ENCODE data around the gene RDX.
"Not testable (repeated sequence)": the region's sequence is repeated elsewhere in the genome, so short reads cannot be mapped to it uniquely, and the experiment has no call there.

RDX gene

GRCh38 chr11:110200836-110201235, 95.6 kb downstream of the RDX start:
- no peak for DNase-seq (ENCODE audit: low read depth in 2 of 2, low spot score in 1 of 2)

- DNase-seq (ENCODE audit: low read depth in 2 of 2, low spot score in 1 of 2), result no peak
These were observed 96.2 kb downstream of the RDX start for GRCh38 chr11:110200241-110200640.

GRCh38 chr11:110199184-110199981, 97.0 kb downstream of the RDX start:
- no peak for DNase-seq (ENCODE audit: low read depth in 2 of 2, low spot score in 1 of 2)

DNA sequence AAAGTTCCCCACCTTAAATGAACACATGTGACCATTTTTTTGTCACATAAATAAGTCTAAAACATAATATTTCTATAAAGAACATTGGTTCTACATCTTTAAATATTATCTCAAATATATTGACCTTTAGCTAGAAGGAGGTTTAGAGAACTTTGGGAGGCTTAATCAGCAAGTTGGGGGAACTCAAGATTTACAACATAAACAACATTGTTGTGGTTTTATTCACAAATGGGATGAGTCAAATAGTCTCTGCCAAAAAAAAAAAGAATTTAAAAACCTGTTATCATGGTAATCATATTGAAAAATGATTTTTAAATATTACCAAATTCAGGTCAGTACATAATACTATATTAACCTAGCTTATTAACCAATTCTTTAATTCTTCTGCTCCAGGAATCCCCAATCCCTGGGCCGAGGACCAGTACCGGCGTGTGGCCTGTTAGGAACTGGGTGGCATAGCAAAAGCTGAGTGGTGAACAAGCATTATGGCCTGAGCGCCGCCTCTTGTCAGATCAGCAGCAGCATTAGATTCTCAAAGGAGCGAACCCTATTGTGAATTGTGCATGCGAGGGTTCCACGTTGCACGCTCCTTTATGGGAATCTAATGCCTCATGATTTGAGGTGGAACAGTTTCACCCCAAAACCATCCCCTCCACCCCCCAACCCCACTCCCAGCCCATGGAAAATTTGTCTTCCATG, 98.2 kb downstream of the RDX start:
- no peak for DNase-seq (ENCODE audit: low read depth in 2 of 2, low spot score in 1 of 2)

- no peak for DNase-seq (ENCODE audit: low read depth in 2 of 2, low spot score in 1 of 2)
These were observed 99.5 kb downstream of the RDX start for GRCh38 chr11:110196884-110197420.

- DNase-seq (ENCODE audit: low read depth in 2 of 2, low spot score in 1 of 2), result no peak
These were observed 100.1 kb downstream of the RDX start for GRCh38 chr11:110196241-110196754.

DNA sequence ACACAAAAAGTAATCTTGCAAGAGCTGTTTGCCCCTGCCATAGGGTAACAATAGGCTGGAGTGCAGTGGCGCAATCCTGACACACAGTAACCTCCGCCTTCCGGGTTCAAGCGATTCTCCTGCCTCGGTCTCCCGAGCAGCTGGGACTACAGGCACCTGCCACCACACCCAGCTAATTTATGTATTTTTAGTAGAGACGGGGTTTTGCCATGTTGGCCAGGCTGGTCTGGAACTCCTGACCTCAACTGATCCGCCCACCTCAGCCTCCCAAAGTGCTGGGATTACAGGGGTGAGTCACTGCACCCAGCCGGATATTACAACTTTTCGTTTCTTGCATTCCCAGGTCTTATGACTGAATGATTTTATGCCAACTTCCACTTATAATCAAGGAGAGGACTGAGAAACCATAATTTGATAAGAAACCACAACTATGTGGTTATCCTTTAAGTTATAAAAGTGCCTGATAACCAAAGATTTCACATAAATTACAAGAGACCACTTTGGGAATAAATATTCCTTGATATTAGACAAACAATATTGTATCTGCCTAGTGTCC, 102.1 kb downstream of the RDX start:
- DNase-seq (ENCODE audit: low read depth in 2 of 2, low spot score in 1 of 2), result not testable (repeated sequence)

- not testable (repeated sequence) for DNase-seq (ENCODE audit: low read depth in 2 of 2, low spot score in 1 of 2)
These were observed 103.7 kb downstream of the RDX start for GRCh38 chr11:110192604-110193282.

DNA sequence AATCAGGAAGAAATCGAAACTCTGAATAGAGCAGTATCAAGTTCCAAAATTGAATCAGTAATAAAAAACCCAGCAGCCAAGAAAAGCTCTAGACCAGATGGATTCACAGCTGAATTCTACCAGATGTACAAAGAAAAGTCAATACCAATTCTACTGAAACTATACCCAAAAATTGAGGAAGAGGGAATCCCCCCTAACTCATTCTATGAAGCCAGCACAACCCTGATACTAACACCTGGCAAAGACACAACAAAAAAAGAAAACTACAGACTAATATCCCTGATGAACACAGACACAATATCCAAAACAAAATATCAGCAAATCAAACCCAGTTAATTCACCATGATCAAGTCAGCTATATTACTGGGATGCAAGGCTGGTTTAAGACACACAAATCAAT, 105.5 kb downstream of the RDX start:
- DNase-seq (ENCODE audit: low read depth in 2 of 2, low spot score in 1 of 2), result no peak

DNA sequence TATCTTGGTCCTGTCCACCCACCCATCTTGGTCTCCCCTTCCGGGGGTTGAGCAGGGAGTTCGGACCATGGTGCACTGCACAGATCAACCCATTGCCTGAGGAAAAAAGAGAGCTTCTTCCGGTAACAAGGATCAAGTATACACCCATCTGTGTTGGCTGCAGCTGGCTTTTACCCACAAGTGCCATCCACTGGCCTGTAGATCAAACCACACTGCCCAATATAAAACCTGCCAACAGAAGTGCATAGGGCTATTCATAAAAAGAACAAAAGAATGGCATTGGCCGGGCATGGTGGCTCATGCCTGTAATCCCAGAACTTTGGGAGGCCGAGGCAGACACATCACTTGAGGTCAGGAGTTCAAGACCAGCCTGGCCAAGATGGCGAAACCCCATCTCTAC, 108.7 kb downstream of the RDX start:
- no peak for DNase-seq (ENCODE audit: low read depth in 2 of 2, low spot score in 1 of 2)

DNA sequence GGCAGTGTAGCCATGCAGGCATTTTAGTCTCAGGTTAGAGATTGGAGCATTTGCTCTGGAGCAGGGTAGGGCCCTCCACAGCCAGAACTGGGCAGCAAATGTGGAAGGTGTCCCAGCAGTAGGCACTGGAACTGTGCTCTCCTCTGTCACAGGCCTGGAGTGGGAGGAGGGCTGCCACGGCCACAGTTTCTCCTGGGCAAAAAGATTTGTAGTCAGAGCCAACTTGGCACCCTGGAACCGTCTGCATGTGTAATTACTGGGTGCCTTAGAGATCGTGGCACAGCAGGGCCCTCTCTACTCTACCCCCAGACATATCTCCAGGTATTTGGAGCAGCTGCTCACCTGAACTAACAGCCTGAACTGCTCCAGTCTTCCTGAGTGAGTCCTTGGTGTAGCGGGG, 109.5 kb downstream of the RDX start:
- DNase-seq (ENCODE audit: low read depth in 2 of 2, low spot score in 1 of 2), result no peak

GRCh38 chr11:110186456-110186855, 110.0 kb downstream of the RDX start:
- DNase-seq (ENCODE audit: low read depth in 2 of 2, low spot score in 1 of 2), result no peak

- DNase-seq (ENCODE audit: low read depth in 2 of 2, low spot score in 1 of 2), result no peak
These were observed 110.8 kb downstream of the RDX start for GRCh38 chr11:110185599-110185998.

DNA sequence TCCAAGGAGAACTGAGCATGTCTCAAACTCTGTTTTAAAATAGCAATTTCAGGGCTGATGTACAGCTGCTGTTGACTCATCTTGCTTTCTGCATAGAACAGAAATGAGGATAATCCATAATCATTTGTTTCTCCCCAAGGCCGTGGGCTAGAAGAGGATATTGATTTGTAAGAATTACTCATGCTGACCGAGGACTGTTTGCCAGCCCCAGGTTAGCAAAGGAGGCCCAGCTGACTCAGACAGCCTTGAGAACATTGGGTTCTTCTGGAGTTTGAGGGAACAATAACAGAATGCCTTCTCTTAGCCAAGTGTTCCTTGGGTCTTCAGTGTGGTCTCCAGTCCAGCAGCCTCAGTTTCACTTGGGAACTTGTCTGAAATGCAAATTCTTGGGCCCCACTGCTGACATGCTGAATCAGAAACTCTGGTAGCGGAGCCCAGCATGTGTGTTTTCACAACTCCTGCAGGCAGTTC, 111.3 kb downstream of the RDX start:
- no peak for DNase-seq (ENCODE audit: low read depth in 2 of 2, low spot score in 1 of 2)

DNA sequence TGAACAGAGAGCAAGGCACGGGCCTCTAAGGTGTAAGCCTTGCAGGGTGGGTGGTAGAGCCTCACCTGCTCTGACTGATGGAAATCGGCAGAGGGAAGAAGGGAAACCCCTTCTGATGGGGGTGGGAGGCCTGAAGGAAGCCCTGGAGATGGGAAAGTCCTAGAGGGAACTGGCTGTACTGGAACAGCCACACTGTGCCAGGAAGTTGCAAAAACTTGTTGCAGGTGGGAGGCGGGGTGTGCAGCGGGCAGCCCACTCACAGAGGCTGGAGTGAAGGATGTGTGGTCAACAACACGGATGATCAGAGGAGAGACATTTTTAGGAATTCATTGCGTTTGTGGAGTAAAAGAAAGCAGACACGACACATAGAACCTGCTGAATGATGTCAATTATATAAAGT, 112.0 kb downstream of the RDX start:
- DNase-seq (ENCODE audit: low read depth in 2 of 2, low spot score in 1 of 2), result no peak

GRCh38 chr11:110182886-110183285, 113.5 kb downstream of the RDX start:
- DNase-seq (ENCODE audit: low read depth in 2 of 2, low spot score in 1 of 2), result no peak

DNA sequence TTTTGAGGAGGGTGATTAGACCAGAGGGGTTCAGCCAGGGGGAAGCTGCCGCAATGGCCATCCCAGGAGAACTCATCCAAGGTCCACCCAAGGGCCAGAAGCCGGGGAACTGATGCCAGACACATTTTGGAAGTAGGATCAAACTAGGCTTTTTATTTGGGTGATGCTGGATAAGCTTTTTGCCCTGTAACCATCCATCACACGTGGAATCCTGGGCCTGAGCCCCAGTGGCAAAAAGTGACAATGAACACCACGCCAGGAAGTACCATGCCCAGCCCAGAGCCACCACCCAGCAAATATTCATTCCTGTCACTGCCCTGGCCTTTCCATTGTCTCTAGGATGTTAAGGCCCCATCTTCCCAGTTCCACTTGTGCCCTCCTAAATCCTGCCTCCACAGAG, 117.3 kb downstream of the RDX start:
- no peak for DNase-seq (ENCODE audit: low read depth in 2 of 2, low spot score in 1 of 2)

GRCh38 chr11:110177086-110177456, 119.3 kb downstream of the RDX start:
- DNase-seq (ENCODE audit: low read depth in 2 of 2, low spot score in 1 of 2), result no peak

DNA sequence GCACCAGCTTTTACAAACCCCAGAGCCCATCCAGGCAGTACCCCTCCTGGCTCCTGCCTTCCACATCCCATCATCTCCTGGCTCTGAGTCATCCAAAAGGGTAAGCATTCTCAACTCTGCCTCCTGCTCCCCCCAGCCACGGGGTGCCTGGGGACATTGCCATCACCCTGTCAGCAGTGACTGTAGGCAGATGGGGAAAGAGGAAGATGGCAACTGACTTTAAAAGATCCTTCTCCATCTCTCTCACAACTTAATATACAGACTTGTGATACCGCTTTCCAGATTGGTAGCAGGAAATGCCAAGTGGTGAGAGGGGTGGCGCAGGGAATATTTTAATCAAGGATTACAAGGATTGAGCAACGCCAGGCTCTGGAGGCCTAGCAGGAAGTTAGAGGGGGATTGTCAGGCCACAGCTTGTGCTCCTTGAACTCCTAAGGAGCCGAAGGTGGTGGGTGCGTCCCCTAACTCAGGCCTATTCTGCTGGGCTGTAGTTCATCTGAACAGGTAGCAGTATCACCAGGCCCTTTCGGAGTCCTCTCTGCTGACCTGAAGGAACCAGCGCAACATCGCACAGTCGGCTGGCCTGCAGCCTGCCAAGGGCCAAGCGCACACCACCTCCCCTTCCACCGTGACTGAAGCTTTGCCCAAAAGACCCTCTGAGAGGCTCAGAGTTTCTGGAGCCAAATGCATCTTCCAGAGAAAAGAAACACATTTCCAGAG, 119.9 kb downstream of the RDX start:
- DNase-seq (ENCODE audit: low read depth in 2 of 2, low spot score in 1 of 2), result no peak

GRCh38 chr11:110174645-110175310, 121.6 kb downstream of the RDX start:
- DNase-seq (ENCODE audit: low read depth in 2 of 2, low spot score in 1 of 2), result no peak

Data from stimulated activated CD8-positive, alpha-beta memory T cell treated with anti-CD3 and anti-CD28 coated beads, Interleukin-4, amount 100 ng/mL, for 1 hour (primary cell).